GM23338 (cell line): ENCODE measurements around the gene STX10. TPM values are rescaled to one million over a fixed set of nuclear protein-coding genes. Genes with fewer than 3 reads are reported as not detected.

Experiments
- ATAC-seq: fragments of 200-7000 bp; cut with Tn5 transposase; 3 replicates; pipeline ENCODE4 v1.9.1; 2020
- DNase-seq: peaks from one replicate; pipeline ENCODE4 v3.0.0-alpha.2; 2015; ENCODE audit warnings: low spot score
- H2AFZ ChIP-seq: fragments of 200-600 bp; sonication (generic); 2 replicates; pipeline ENCODE4 v1.8.0; 2016; ENCODE audit warnings: antibody characterized with exemption, mild to moderate bottlenecking, moderate library complexity
- H3F3A ChIP-seq: fragments of 200-600 bp; sonication (generic); replicated peaks from 2 replicates; pipeline ENCODE4 v1.8.0; 2017; ENCODE audit warnings: antibody characterized with exemption, mixed run types, low read depth
- H3K27ac ChIP-seq: fragments of 200-600 bp; sonication (generic); 2 replicates; pipeline ENCODE4 v1.6.1; 2016; ENCODE audit warnings: low read depth
- H3K27me3 ChIP-seq: fragments of 200-600 bp; sonication (generic); 2 replicates; pipeline ENCODE4 v1.8.0; 2016; ENCODE audit warnings: mild to moderate bottlenecking, mixed run types, moderate library complexity; ENCODE audit not compliant: insufficient read depth
- H3K36me3 ChIP-seq: fragments of 200-600 bp; sonication (generic); 2 replicates; pipeline ENCODE4 v1.8.0; 2016; ENCODE audit warnings: mild to moderate bottlenecking; ENCODE audit not compliant: insufficient read depth
- H3K4me1 ChIP-seq: fragments of 200-600 bp; sonication (generic); 2 replicates; pipeline ENCODE4 v1.8.0; 2016; ENCODE audit warnings: mild to moderate bottlenecking, moderate library complexity; ENCODE audit not compliant: insufficient read depth
- H3K4me2 ChIP-seq: fragments of 200-600 bp; sonication (generic); 2 replicates; pipeline ENCODE4 v1.7.1; 2017; ENCODE audit warnings: mixed run types
- H3K4me3 ChIP-seq: fragments of 200-600 bp; sonication (generic); 2 replicates; pipeline ENCODE4 v1.6.1; 2016; ENCODE audit warnings: mixed run types
- H3K79me2 ChIP-seq: fragments of 200-600 bp; sonication (generic); replicated peaks from 2 replicates; pipeline ENCODE4 v1.8.0; 2017; ENCODE audit warnings: mild to moderate bottlenecking; ENCODE audit not compliant: insufficient read depth
- H3K9me2 ChIP-seq: fragments of 200-600 bp; sonication (generic); 2 replicates; pipeline ENCODE4 v1.8.0; 2017; ENCODE audit not compliant: insufficient read depth
- H4K20me1 ChIP-seq: fragments of 200-600 bp; sonication (generic); replicated peaks from 2 replicates; pipeline ENCODE4 v1.8.0; 2017; ENCODE audit warnings: mild to moderate bottlenecking; ENCODE audit not compliant: insufficient read depth
- H3K27ac Mint-ChIP-seq: 2 replicates; pipeline ENCODE4 v1.8.0; 2020; ENCODE audit warnings: inconsistent platforms, mild to moderate bottlenecking, moderate library complexity, mixed read lengths
- H3K27me3 Mint-ChIP-seq: 3 replicates; pipeline ENCODE4 v1.8.0; 2022; ENCODE audit warnings: low read depth, mild to moderate bottlenecking, moderate library complexity, mixed read lengths, inconsistent platforms; ENCODE audit not compliant: insufficient read depth, poor library complexity
- H3K36me3 Mint-ChIP-seq: 3 replicates; pipeline ENCODE4 v1.8.0; 2021; ENCODE audit warnings: low read depth, mild to moderate bottlenecking, inconsistent platforms, moderate library complexity, mixed read lengths
- H3K4me1 Mint-ChIP-seq: 3 replicates; pipeline ENCODE4 v1.8.0; 2020; ENCODE audit warnings: mild to moderate bottlenecking, inconsistent platforms, mixed read lengths
- H3K4me3 Mint-ChIP-seq: 3 replicates; pipeline ENCODE4 v1.8.0; 2021; ENCODE audit warnings: moderate library complexity, mild to moderate bottlenecking, inconsistent platforms, mixed read lengths
- H3K9me3 Mint-ChIP-seq: 3 replicates; pipeline ENCODE4 v1.8.0; 2020; ENCODE audit warnings: moderate library complexity, mild to moderate bottlenecking, inconsistent platforms, mixed read lengths
- CREB1 ChIP-seq: fragments of 250-450 bp; sonication (Bioruptor Pico); IDR thresholded peaks from 2 replicates; pipeline ENCODE4 v1.5.0; 2020; ENCODE audit warnings: low read depth, mild to moderate bottlenecking, moderate library complexity
- CTCF ChIP-seq, 2 experiments: fragments of 200-600 bp in 1 of 2; sonication (generic) in 1 of 2; conservative IDR thresholded peaks; 2 replicates each; pipeline versions ENCODE4 v1.5.1 to v1.6.1; 2016 to 2017; ENCODE audit warnings: antibody characterized with exemption in 2 of 2, low read depth in 2 of 2, mild to moderate bottlenecking in 2 of 2, moderate library complexity in 1 of 2
- ETS1 ChIP-seq: IDR thresholded peaks from 2 replicates; pipeline ENCODE4 v1.6.1; 2016; ENCODE audit warnings: antibody characterized with exemption
- EZH2 ChIP-seq: fragments of 200-600 bp; sonication (generic); IDR thresholded peaks from one replicate; pipeline ENCODE4 v1.8.0; 2017; ENCODE audit warnings: antibody characterized with exemption, mild to moderate bottlenecking, low read depth; ENCODE audit not compliant: unreplicated experiment
- EZH2phosphoT487 ChIP-seq: fragments of 200-600 bp; sonication (generic); IDR thresholded peaks from one replicate; pipeline ENCODE4 v1.8.1; 2018; ENCODE audit warnings: antibody characterized with exemption; ENCODE audit not compliant: unreplicated experiment
- JUNB ChIP-seq: IDR thresholded peaks from one replicate; pipeline ENCODE4 v1.6.1; 2016; ENCODE audit warnings: antibody characterized with exemption; ENCODE audit not compliant: unreplicated experiment
- NANOG ChIP-seq: IDR thresholded peaks from 2 replicates; pipeline ENCODE4 v1.6.1; 2016; ENCODE audit warnings: antibody characterized with exemption, borderline replicate concordance
- POLR2AphosphoS5 ChIP-seq: IDR thresholded peaks from 2 replicates; pipeline ENCODE4 v1.6.1; 2016; ENCODE audit warnings: antibody characterized with exemption, low read depth
- STAT1 ChIP-seq: IDR thresholded peaks from one replicate; pipeline ENCODE4 v1.6.1; 2016; ENCODE audit warnings: antibody characterized with exemption; ENCODE audit not compliant: unreplicated experiment
- ZNF114 ChIP-seq: fragments of 250-450 bp; sonication (Bioruptor Pico); IDR thresholded peaks from 2 replicates; pipeline ENCODE4 v1.5.0; 2020; ENCODE audit warnings: mild to moderate bottlenecking, moderate library complexity
- ZNF331 ChIP-seq: fragments of 250-450 bp; sonication (Bioruptor Pico); IDR thresholded peaks from 2 replicates; pipeline ENCODE4 v1.5.0; 2020; ENCODE audit warnings: low read depth, mild to moderate bottlenecking, moderate library complexity
- ZNF462 ChIP-seq: fragments of 250-450 bp; sonication (Bioruptor Pico); IDR thresholded peaks from 2 replicates; pipeline ENCODE4 v1.5.0; 2020; ENCODE audit warnings: mild to moderate bottlenecking, moderate library complexity
- polyA plus RNA-seq: library from polyadenylated mRNA; unstranded; fragments of >200 nt; fragmentation: Nextera tagmentation; extraction: Ambion mirVana; gene quantifications from 2 replicates; pipeline ENCODE4 v1.2.1, GENCODE V29; 2016
- total RNA-seq: library from RNA; depleted of rRNA; stranded (reverse); fragments of >200 nt; shearing (Covaris generic); gene quantifications from 2 replicates; pipeline ENCODE4 v1.2.3, GENCODE V29; 2014
- TF ChIP-seq, protein P1 (sequence below): IDR thresholded peaks from one replicate; pipeline ENCODE4 v1.6.1; 2018; ENCODE audit warnings: antibody characterized with exemption; ENCODE audit not compliant: unreplicated experiment

STX10 gene
- total and polyA plus RNA-seq, 2 experiments from 2014 or later: 42.8 to 55.9 TPM

DNA sequence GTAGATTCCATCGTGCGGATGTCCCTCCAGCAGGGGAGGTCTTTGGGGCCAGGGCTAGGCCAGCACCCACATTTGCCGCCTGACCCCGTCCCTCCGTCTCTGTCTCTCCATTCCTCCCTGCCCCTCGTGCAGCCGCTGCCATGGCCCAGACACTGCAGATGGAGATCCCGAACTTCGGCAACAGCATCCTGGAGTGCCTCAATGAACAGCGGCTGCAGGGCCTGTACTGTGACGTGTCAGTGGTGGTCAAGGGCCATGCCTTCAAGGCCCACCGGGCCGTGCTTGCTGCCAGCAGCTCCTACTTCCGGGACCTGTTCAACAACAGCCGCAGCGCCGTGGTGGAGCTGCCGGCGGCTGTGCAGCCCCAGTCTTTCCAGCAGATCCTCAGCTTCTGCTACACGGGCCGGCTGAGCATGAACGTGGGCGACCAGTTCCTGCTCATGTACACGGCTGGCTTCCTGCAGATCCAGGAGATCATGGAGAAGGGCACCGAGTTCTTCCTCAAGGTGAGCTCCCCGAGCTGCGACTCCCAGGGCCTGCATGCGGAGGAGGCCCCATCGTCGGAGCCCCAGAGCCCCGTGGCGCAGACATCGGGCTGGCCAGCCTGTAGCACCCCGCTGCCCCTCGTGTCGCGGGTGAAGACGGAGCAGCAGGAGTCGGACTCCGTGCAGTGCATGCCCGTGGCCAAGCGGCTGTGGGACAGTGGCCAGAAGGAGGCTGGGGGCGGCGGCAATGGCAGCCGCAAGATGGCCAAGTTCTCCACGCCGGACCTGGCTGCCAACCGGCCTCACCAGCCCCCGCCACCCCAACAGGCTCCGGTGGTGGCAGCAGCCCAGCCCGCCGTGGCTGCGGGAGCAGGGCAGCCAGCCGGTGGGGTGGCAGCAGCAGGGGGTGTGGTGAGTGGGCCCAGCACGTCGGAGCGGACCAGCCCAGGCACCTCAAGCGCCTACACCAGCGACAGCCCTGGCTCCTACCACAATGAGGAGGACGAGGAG lies 14.8 kb downstream of the STX10 start:
- ATAC-seq (no peak), DNase-seq (no peak)
- H3K4me1 Mint-ChIP-seq: peaks cover 16% of the 10 kb centered on the region
- TF ChIP-seq CTCF (conservative IDR thresholded peaks at IDR 0.05; ENCODE audit: low read depth in 2 of 2) (no peak), NANOG (no peak), ZNF462 (CRISPR knock-in tag) (no peak), ZNF114 (no peak), CREB1 (no peak), ETS1 (no peak), STAT1 (no peak), EZH2phosphoT487 (no peak), POLR2AphosphoS5 (no peak), JUNB (no peak), ZNF331 (no peak), EZH2 (no peak)
- TF ChIP-seq, protein P1, sequence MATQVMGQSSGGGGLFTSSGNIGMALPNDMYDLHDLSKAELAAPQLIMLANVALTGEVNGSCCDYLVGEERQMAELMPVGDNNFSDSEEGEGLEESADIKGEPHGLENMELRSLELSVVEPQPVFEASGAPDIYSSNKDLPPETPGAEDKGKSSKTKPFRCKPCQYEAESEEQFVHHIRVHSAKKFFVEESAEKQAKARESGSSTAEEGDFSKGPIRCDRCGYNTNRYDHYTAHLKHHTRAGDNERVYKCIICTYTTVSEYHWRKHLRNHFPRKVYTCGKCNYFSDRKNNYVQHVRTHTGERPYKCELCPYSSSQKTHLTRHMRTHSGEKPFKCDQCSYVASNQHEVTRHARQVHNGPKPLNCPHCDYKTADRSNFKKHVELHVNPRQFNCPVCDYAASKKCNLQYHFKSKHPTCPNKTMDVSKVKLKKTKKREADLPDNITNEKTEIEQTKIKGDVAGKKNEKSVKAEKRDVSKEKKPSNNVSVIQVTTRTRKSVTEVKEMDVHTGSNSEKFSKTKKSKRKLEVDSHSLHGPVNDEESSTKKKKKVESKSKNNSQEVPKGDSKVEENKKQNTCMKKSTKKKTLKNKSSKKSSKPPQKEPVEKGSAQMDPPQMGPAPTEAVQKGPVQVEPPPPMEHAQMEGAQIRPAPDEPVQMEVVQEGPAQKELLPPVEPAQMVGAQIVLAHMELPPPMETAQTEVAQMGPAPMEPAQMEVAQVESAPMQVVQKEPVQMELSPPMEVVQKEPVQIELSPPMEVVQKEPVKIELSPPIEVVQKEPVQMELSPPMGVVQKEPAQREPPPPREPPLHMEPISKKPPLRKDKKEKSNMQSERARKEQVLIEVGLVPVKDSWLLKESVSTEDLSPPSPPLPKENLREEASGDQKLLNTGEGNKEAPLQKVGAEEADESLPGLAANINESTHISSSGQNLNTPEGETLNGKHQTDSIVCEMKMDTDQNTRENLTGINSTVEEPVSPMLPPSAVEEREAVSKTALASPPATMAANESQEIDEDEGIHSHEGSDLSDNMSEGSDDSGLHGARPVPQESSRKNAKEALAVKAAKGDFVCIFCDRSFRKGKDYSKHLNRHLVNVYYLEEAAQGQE: no peak
- H4K20me1 ChIP-seq: peaks cover 40% of the 10 kb centered on the region
- H3K27me3 Mint-ChIP-seq: peaks cover 16% of the 10 kb centered on the region
- H3K27ac ChIP-seq: no peak overlapping the region
- peaks cover 5% of the 10 kb centered on the region; the same call in 1 of the 2 replicates for H3K36me3 ChIP-seq
- no peak overlapping the region for H2AFZ ChIP-seq
- no peaks in the 10 kb centered on the region for H3K27me3 ChIP-seq
- no peak overlapping the region for H3K27ac Mint-ChIP-seq
- no peaks in the 10 kb centered on the region for H3K9me2 ChIP-seq
- H3K79me2 ChIP-seq: peaks cover 45% of the 10 kb centered on the region
- no peaks in the 10 kb centered on the region for H3F3A ChIP-seq
- no peaks in the 10 kb centered on the region for H3K9me3 Mint-ChIP-seq
- no peak overlapping the region for H3K4me2 ChIP-seq
- H3K4me3 Mint-ChIP-seq: no peak overlapping the region
- no peak overlapping the region for H3K4me3 ChIP-seq
- no peaks in the 10 kb centered on the region for H3K4me1 ChIP-seq
- peaks cover 61% of the 10 kb centered on the region for H3K36me3 Mint-ChIP-seq
